ENCODE measurements around the gene GDPD5. TPM values are rescaled to one million over a fixed set of nuclear protein-coding genes. Genes with fewer than 3 reads are reported as not detected.

GDPD5 gene
- total RNA-seq, 1 experiment from 2014 or later, result 7.8 TPM

GRCh38 chr11:75482931-75483469 is 42.7 kb downstream of the GDPD5 start:
- H3K4me3 Mint-ChIP-seq, result no peak overlapping the region
- Histone ChIP-seq H2BK20ac (ENCODE audit: low read depth, low read length, poor library complexity, severe bottlenecking) (no peak overlapping the region), H3K23ac (ENCODE audit: insufficient read length, low read depth, low read length) (no peak overlapping the region), H3K18ac (ENCODE audit: insufficient read length, low read depth, low read length) (no peak overlapping the region), H3K4me2 (ENCODE audit: insufficient read depth, insufficient read length, low read length) (no peak overlapping the region), H4K91ac (ENCODE audit: insufficient read length, low read depth, low read length) (no peak overlapping the region), H2AFZ (ENCODE audit: low read length) (no peak overlapping the region), H3K14ac (ENCODE audit: insufficient read depth, low read length) (no peak overlapping the region), H3T11ph (ENCODE audit: low read length) (no peak overlapping the region), H2BK120ac (ENCODE audit: low read depth, low read length, poor library complexity, severe bottlenecking) (no peak overlapping the region), H4K20me1 (ENCODE audit: control insufficient read depth, insufficient read depth, insufficient read length) (no peaks in the 10 kb centered on the region), H2AK5ac (ENCODE audit: insufficient read length, low read length) (no peak overlapping the region), H3K9me3 (ENCODE audit: control insufficient read depth, low read depth, low read length) (no peaks in the 10 kb centered on the region), H3K56ac (ENCODE audit: insufficient read length, low read depth, low read length) (no peak overlapping the region), H3K79me1 (ENCODE audit: insufficient read depth, low read depth, low read length, poor library complexity, severe bottlenecking) (no peaks in the 10 kb centered on the region), H3K27me3 (ENCODE audit: insufficient read depth, low read length) (no peaks in the 10 kb centered on the region), H3K27ac (ENCODE audit: insufficient read length, low read depth, low read length) (no peak overlapping the region), H4K8ac (replicated peaks; ENCODE audit: insufficient read length, low read depth, low read length) (no peak overlapping the region), H3K79me2 (ENCODE audit: insufficient read depth, low read length) (no peaks in the 10 kb centered on the region), H3K4me1 (ENCODE audit: insufficient read depth, low read length) (no peaks in the 10 kb centered on the region), H3K9ac (ENCODE audit: extremely low read depth, insufficient read length, low read length) (no peak overlapping the region), H3K4ac (ENCODE audit: low read depth, low read length) (no peak overlapping the region), H3K23me2 (ENCODE audit: insufficient read length, low read depth, low read length, poor library complexity, severe bottlenecking) (no peaks in the 10 kb centered on the region), H4K5ac (ENCODE audit: insufficient read length, low read depth, low read length) (no peak overlapping the region), H2BK12ac (ENCODE audit: insufficient read length, low read depth, low read length) (no peak overlapping the region), H2BK5ac (ENCODE audit: insufficient read length, low read length) (no peak overlapping the region), H2BK15ac (ENCODE audit: low read depth, low read length) (no peak overlapping the region)
- TF ChIP-seq CTCF (conservative IDR thresholded peaks at IDR 0.05), result no peak
- no peaks in the 10 kb centered on the region for H3K36me3 Mint-ChIP-seq (ENCODE audit: insufficient read depth in 1 of 3, low read depth in 3 of 3)
- H3K4me1 Mint-ChIP-seq, result 0 out of 4 replicates have a peak, but pooled peaks cover under 1 to 3% of the 10 kb centered on the region in 2 experiments
- no peaks in the 10 kb centered on the region for H3K9me3 Mint-ChIP-seq
- H3K27ac Mint-ChIP-seq, result peak overlapping the region in 2 of 3 experiments; percentile 59 to 88; a peak in 4 of 7 replicates
- WGBS (ENCODE audit: extremely low coverage, insufficient read length, low lambda C conversion rate), result no CpG with 5 or more reads among the region's 14 CpGs
- no peaks in the 10 kb centered on the region for H3K27me3 Mint-ChIP-seq (ENCODE audit: low read depth)
- no peak for DNase-seq
